ENCODE data around the gene PCSK7.

Gene PCSK7

DNA sequence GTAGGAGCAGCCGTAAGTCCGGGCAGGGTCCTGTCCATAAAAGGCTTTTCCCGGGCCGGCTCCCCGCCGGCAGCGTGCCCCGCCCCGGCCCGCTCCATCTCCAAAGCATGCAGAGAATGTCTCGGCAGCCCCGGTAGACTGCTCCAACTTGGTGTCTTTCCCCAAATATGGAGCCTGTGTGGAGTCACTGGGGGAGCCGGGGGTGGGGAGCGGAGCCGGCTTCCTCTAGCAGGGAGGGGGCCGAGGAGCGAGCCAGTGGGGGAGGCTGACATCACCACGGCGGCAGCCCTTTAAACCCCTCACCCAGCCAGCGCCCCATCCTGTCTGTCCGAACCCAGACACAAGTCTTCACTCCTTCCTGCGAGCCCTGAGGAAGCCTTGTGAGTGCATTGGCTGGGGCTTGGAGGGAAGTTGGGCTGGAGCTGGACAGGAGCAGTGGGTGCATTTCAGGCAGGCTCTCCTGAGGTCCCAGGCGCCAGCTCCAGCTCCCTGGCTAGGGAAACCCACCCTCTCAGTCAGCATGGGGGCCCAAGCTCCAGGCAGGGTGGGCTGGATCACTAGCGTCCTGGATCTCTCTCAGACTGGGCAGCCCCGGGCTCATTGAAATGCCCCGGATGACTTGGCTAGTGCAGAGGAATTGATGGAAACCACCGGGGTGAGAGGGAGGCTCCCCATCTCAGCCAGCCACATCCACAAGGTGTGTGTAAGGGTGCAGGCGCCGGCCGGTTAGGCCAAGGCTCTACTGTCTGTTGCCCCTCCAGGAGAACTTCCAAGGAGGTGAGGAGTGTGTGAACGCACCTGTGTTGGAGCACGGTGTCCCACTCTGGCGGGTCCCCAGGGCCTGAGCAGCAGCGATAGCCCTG, 32.6 kb downstream of the PCSK7 start, which contains the start of gene TAGLN:
TSS of gene TAGLN (plus strand) at position 318 of the 863 bp plus-strand sequence. CDS start 3,644 bp downstream, outside the sequence.
- peak; percentile 97 for DNase-seq (ENCODE audit: low read depth in 2 of 2)

DNA sequence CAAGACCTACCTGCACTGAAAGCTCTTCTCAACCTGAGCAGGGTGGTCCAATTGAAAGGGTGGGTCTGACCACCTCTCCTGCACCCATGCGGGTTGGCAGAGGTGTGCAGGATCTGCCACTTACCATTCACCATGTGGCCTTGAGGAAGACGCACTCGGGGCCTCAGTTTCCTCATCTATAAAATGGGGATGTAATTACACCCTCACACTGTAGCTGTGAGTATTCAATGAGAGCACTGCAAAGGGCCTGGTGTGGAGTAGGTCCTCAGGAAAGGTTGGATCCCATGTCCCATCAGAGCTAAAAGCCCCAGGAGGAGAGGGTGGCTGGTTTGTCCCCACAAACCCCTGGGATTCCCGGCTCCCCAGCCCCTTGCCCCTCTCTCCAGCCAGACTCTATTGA, 33.3 kb downstream of the PCSK7 start:
- no peak for DNase-seq (ENCODE audit: low read depth in 2 of 2)

DNA sequence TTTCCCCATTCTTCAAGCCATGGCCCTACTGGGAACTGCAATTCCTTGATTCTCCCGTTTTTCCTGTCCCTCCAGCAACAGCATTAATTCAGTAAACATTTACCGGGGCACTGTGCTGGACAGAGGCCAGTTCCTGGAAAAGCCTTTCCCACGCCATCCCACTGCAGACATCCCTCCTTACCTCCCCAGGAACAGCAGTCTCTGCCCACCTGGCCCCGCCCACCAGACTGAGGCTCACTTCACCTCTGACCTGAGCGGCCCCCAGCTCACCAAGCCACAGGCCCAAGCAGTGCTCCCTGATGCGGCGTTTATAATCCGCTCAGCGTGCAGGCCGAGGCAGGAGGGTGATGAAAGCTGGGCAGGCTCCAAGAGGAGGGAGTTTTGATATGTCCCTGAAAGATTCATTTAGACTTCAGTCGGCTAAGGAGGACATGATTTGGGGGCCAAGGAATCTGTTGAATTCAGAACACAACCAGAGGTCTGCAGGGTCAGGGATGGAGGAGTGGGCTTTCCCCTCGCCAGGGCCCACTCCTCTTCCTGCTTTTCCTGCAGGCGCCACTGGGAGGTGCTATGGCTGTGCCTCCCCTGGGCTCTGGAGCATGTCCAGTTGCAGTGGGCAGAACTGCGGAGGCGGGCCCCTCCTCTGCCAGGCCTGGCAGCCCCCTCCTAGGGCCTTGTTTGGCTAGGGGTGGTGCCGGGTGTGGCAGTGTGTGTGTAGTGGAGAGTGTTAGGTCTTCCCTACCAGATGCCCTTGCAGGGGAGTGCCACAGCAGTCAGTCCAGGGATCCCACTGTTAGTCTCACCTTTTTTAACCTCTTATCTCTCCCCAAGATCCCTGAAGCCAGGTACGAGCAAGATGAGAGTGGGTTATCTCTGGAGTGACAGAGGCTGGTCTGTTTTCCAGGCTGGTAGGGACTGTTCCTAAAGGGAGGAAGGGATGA, 34.1 kb downstream of the PCSK7 start:
- no peak for DNase-seq (ENCODE audit: low read depth in 2 of 2)

DNA sequence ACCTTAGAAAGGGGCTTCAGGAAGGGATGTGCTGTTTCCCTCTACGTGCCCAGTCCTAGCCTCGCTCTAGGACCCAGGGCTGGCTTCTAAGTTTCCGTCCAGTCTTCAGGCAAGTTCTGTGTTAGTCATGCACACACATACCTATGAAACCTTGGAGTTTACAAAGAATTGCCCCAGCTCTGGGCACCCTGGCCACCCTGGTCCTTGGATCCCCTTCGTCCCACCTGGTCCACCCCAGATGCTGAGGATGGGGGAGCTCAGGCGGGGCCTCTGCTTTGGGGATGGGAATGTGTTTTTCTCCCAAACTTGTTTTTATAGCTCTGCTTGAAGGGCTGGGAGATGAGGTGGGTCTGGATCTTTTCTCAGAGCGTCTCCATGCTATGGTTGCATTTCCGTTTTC, 34.9 kb downstream of the PCSK7 start:
- no peak for DNase-seq (ENCODE audit: low read depth in 2 of 2)

DNA sequence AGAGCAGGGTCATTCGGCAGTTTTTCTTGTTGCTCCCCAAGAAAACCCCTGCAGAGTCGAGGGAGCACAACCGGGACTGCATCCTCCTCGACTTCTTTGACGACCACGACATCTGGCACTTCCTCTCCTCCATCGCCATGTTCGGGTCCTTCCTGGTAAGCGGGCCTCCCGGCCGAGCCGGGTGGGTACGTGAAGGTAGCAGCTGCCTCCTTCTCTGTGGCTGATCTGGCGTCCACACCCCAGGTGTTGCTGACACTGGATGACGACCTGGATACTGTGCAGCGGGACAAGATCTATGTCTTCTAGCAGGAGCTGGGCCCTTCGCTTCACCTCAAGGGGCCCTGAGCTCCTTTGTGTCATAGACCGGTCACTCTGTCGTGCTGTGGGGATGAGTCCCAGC, 36.1 kb downstream of the PCSK7 start:
- DNase-seq (ENCODE audit: low read depth in 2 of 2) = no peak

DNA sequence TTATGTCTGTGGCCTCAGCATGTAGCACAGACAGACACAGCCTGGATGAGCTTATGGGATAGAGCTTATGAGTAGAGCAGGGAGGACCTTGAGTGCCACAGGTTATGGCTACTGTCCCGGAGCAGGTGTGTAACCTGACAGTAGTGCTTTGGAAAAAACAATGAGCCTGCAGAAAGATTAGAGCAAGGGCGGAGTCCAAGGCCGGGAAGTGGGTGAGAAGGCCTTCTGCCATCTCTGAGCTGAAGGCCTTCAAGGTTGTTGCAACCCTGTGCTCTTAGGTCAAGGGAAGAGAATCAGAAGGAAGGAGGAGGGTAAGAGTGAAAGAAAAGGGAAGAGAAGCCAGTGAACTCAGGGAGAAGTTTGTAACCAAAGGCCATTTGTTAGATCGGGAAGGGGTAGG, 36.6 kb downstream of the PCSK7 start:
- DNase-seq (ENCODE audit: low read depth in 2 of 2) = no peak

DNA sequence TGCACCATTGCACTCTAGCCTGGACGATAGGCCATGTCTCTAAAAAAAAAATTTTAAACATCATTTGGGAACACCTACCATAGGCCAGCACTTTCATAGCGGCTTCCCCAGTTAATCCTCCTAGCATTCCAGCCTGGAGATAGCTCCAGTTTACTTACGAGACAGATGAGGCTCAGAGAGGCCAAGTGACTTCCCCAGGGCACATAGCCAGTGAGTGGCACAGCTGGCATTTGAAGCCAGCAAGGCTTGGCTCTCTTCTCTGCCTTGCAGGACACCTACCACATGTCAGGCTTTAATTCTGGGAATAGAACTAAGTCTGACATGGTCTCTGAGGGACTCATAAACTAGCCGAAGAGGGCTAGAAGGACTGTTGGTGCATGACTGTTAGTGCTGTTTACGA, 37.6 kb downstream of the PCSK7 start:
- DNase-seq (ENCODE audit: low read depth in 2 of 2) = no peak

DNA sequence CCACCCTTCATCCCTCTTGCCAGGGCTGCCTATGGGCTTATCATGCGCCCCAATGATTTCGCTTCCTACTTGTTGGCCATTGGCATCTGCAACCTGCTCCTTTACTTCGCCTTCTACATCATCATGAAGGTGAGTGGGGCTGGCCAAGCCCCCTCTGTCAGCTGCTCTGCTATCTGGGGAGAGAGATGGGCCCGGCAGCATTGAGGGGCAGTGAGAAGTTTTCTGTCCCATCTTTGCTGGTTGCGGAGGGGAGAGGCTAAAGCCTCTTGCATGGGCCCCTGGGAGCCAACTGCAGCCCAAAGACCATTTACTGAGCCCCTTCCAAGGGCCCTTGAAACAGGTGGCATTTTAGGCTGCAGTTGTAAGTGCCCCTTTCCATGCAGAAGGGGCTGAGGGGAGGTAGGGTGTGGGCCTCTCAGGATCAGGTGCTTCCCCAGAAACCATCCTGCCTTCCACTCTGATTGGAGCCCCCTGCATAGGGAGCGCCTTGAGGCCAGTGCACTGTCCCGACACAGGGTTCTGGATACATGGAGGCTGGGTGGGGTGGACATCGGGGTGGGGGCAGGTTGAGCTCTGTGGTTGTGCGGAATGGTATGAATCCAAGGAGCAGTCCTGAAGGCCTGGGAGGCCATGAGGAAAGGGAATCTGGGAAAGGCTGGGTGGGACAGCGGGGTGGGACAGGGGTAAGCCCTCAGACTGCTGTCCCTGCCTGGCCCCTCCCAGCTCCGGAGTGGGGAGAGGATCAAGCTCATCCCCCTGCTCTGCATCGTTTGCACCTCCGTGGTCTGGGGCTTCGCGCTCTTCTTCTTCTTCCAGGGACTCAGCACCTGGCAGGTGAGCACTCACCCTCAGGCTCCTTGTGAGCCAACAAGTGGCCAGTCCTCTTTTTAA, 38.5 kb downstream of the PCSK7 start:
- DNase-seq (ENCODE audit: low read depth in 2 of 2) = no peak

DNA sequence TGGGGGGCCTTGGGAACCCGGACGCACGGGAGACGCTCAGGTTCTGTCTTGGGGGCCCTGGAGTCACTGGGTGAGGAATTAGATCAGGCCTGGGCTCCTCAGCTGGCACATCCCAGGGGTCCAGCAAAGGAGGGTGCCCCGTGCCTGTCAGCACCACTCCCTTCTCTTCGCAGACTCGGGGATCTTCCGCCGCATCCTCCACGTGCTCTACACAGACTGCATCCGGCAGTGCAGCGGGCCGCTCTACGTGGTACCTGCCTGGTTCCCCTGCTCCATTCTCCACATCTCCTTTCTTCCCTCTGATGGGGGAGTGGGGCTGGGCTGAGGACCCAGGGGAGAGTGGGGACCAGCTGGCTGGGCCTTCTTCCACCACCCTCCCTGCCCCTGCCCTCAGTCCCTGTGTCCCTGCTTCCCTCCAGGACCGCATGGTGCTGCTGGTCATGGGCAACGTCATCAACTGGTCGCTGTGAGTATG, 39.4 kb downstream of the PCSK7 start:
- no peak for DNase-seq (ENCODE audit: low read depth in 2 of 2)

DNA sequence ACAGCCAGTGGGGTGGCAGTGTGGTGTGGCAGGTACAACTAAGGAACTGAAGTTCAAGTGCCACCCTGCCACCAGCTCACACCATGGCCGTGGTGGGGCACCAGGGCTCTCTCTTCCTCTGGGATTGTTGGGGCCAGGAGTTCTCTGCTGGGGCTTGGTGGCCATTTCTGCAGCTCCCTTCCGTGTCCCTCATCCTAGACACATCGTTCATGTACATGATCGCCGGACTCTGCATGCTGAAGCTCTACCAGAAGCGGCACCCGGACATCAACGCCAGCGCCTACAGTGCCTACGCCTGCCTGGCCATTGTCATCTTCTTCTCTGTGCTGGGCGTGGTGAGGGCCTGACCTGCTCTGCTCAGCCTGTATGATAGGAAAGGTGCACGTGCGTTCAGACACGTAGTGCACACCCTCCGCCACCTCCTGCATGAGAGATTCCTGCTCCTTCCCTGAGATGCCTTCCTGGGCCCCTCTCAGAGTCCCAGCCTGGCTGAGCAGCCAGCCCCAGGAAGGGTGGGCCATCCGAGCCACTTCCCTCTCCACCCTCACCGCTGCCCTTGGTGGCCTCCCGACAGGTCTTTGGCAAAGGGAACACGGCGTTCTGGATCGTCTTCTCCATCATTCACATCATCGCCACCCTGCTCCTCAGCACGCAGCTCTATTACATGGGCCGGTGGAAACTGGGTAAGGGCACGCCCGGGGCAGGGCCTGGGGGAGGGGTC, 40.0 kb downstream of the PCSK7 start:
- DNase-seq (ENCODE audit: low read depth in 2 of 2) = no peak

DNA sequence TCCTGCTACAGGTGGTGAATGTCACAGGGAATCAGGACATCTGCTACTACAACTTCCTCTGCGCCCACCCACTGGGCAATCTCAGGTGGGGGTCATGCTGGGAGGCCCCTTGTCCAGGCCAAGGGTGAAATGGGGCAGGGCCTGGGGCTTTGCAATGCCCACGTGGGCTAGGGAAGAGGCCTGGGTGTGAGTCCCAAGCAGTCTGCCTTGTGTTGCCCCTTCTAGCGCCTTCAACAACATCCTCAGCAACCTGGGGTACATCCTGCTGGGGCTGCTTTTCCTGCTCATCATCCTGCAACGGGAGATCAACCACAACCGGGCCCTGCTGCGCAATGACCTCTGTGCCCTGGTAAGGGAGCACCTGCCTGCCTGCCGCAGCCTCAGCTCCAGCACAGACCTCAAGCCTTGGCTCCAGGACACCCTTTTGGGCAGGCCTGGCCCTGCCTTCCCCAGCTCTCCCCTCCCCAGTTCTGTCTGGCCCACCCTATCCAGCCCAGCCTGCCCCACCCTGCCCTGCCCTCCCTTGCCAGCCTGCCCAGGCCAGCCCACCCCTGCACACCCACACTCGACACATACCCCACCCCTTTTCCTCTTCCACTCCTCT, 41.8 kb downstream of the PCSK7 start:
- DNase-seq (ENCODE audit: low read depth in 2 of 2) = no peak

DNA sequence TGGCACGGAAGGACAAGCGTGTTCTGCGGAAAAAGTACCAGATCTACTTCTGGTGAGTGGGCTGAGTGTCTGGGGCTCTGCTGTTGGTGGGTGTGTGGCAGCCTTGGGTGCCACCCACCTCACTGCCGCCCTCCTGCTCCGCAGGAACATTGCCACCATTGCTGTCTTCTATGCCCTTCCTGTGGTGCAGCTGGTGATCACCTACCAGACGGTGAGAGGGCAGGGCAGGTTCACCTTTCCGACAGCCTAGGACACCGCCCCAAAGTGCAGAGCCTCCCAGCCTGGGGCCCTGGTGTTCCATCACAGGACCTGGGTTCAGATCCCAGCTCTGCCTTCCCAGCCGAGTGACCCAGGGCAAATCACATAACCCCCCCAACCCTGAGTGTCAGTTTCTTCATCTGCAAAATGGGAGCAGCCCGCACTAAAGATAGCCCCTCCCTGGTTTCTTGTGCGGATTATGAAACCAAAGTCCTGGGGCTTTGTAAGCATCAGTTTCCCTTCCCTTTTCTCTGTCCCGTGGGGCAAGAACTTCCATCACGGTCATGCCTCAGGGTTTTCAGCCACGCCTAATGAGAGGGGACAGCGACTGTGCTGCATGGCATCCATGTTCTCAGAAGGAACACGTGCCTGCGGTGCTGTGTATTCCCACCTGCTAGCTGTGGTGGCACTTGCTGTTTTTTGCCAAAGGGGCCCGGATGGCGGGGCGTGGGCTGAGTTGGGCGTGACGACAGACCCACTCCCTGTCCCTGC, 42.5 kb downstream of the PCSK7 start:
- no peak for DNase-seq (ENCODE audit: low read depth in 2 of 2)

DNA sequence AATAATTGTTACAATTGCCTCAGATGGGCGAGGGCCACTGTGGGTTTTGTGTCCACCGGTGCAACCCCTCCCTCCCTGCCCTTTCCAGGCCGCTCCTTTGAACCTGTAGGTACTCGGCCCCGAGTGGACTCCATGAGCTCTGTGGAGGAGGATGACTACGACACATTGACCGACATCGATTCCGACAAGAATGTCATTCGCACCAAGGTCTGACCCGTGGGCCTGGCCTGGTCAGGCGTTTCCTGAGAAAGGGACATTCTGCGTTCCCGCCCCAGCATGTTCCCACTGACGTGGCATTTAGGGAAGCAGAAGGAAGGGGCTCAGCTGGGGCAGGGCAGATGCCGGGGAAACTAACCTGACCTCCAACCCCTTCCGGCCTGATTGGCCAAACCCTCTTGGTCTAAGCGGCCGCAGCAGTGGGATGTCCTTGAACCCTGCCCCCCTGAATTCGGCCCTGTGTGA, 43.2 kb downstream of the PCSK7 start:
- no peak for DNase-seq (ENCODE audit: low read depth in 2 of 2)

DNA sequence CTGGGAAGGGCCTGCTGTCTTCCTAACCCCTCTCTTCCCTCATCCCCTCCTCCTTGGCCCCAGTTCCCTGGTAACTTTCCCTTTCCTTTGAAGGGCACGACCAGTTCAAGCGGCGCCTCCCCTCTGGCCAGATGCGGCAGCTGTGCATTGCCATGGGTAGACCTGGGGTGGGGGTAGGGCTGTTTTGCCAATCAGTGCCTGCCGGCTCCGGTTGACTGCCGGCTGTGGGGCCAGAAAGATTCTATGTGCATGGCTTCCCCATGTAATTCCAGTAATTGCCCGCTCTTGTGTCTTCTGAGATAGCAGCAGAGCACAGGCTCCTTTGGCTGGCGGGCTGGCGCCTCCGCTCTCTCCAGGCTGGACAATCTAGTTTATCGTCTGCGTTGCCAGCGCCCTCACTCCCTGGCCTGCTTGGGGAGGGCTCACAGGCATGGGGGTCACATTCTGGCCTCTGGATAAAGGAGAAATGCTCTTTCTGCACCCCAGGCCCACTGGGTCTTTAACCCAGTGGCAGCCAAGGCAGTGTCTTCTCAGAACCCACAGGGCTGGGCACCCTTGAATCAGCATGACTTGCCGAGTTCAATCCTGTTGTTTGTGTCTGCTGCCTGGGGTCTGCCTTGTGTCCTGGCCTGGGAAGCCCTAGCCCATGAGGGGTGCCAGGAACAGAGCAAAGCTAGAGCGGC, 43.9 kb downstream of the PCSK7 start:
- no peak for DNase-seq (ENCODE audit: low read depth in 2 of 2)

DNA sequence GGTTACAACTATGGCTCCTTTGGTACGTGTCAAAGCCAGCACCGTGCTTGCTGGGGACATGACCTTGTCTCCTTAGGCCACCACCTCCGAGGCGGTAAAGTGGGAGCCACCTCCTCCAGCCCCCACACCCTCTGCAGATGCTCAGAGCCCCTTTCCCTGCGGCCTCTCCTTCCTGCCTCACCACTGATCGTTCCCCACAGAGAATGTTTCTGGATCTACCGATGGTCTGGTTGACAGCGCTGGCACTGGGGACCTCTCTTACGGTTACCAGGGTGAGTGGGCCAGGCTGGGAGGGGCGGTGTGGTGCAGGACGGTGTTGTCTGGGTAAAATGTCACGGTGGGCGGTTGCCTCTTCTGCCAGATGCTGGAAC, 44.5 kb downstream of the PCSK7 start:
- no peak for DNase-seq (ENCODE audit: low read depth in 2 of 2)

DNA sequence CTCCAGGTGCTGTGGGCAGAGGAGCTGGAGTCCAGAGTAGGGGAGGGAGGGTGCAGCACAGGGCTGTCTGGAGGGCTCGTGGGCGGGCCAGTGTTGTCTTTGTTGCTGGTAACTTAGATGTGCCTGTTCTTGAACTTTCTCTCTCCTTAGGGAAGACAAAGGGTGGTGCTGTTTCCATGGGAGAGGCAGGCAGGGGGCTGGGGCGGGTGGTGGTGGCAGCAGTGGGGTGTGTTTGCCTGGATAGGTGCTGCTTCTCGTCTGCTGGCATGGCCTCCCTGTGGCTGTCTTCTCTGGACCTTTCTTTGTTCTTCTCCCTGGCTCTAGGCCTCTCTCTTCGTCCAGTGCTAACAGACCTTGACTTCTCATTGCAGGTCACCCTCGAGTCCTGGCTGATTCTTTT, 44.9 kb downstream of the PCSK7 start:
- no peak for DNase-seq (ENCODE audit: low read depth in 2 of 2)

DNA sequence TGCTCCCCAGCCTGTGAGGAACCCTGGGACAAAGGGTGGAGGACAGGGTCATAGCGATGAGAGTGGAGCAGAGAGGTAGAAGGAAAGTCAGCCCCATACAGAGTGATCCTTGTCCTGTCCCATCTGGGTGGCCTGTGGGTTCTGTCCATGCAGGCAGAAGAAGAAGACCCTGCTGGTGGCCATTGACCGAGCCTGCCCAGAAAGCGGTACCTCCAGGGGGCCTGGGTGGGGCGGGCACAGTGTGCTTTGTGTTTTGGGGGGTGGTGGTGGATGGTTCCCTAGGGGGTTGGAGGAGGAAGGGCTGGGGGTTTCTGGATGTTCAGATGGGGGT, 45.5 kb downstream of the PCSK7 start:
- DNase-seq (ENCODE audit: low read depth in 2 of 2) = no peak

DNA sequence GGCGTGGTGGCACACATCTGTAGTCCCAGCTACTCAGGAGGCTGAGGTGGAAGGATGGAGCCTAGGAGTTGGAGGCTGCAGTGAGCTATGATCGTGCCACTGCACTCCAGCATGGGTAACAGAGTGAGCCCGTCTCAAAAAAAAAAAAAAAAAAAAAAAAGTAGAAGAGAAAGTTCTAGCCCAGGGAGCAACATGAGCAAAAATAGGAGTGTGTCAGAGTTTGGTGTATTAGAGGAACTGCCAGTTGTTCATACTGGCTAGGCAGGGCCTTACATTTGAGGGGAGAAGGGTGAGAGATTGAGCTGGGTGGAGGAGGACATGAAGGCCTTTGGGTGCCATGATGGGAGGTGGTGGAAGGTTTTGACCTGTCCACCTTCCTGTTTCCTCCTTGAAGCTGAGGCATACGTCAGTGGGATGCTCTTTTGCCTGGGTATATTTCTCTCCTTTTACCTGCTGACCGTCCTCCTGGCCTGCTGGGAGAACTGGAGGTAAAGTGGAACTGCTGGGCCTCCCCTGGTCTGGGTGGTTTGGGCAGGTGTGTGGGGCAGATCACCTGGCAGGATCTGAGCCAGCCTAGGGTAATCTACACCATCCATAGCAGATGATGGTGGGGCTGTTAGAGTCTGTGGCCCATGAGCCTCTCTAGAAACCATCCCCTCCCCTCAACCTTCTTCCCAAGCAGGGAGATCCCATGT, 46.0 kb downstream of the PCSK7 start:
- no peak for DNase-seq (ENCODE audit: low read depth in 2 of 2)
